ENCODE measurements around the gene COL9A3.

GRCh38 chr20:62841705-62842212 is 24.9 kb downstream of the COL9A3 start:
- TF ChIP-seq POLR2A (IDR thresholded peaks at IDR 0.05; ENCODE audit: low read depth, low read length) (no peak), TAF1 (IDR thresholded peaks at IDR 0.05; ENCODE audit: low read depth, low read length) (no peak)

All from GM12891 (cell line).